GM12878 (cell line): ENCODE data around the gene IGLON5. TPM values are rescaled to one million over a fixed set of nuclear protein-coding genes. Genes with fewer than 3 reads are reported as not detected.

ENCODE experiments used
- ATAC-seq: fragments of 200-7000 bp; cut with Tn5 transposase; 3 replicates; pipeline ENCODE4 v1.9.1; 2020; ENCODE audit warnings: mild to moderate bottlenecking, moderate library complexity
- BruUV-seq: library from RNA; stranded (reverse); fragments of 400-500 nt; replicated peaks from 2 replicates; lab custom pipeline; 2021; lab: Mats Ljungman, UMichigan
- CTCF ChIA-PET: fragments of 300-600 bp; sonication (Branson Sonifier 250); formaldehyde crosslinking; extraction: SDS; loops from one replicate; lab custom pipeline; 2021; ENCODE audit warnings: inconsistent platforms; lab: Yijun Ruan, JAX
- POLR2A ChIA-PET: fragments of 350-600 bp; formaldehyde crosslinking; extraction: SDS; loops from one replicate; lab custom pipeline; 2021; ENCODE audit warnings: inconsistent platforms; lab: Charles Lee
- RAD21 ChIA-PET: fragments of 300-600 bp; sonication (Branson Sonifier 250); formaldehyde crosslinking; loops from one replicate; lab custom pipeline; 2023; ENCODE audit warnings: antibody characterized with exemption; ENCODE audit not compliant: unreplicated experiment; lab: Charles Lee
- SMC1A ChIA-PET: fragments of 300-600 bp; sonication (Branson Sonifier 250); formaldehyde crosslinking; loops from one replicate; lab custom pipeline; 2023; ENCODE audit not compliant: unreplicated experiment, uncharacterized antibody; lab: Charles Lee
- DNase-seq: peaks from one replicate; pipeline ENCODE4 v3.0.0-alpha.2; 2011; ENCODE audit warnings: low read depth, low spot score
- FAIRE-seq: peaks from 3 replicates; lab custom pipeline; 2011; peaks lifted over from hg19 to GRCh38; lab: Jason Lieb, UNC
- H2AFZ ChIP-seq: 2 replicates; pipeline ENCODE4 v1.6.0; 2011; ENCODE audit warnings: low read depth, low read length, control low read depth; ENCODE audit not compliant: control insufficient read depth
- H3K27ac ChIP-seq: 2 replicates; pipeline ENCODE4 v1.5.1; 2011; ENCODE audit warnings: control low read depth; ENCODE audit not compliant: control insufficient read depth, insufficient read depth
- H3K27me3 ChIP-seq, 2 experiments: replicated peaks in 1 of 2; 2 replicates each; pipeline versions ENCODE4 v1.6.0 to v1.6.1; 2011; ENCODE audit warnings: low read length in 1 of 2; ENCODE audit not compliant: control insufficient read depth in 2 of 2, insufficient read depth in 2 of 2
- H3K36me3 ChIP-seq, 2 experiments: 2 replicates each; pipeline ENCODE4 v1.5.1; 2011; ENCODE audit warnings: low read length in 1 of 2; ENCODE audit not compliant: control insufficient read depth in 2 of 2, insufficient read depth in 2 of 2
- H3K4me1 ChIP-seq: 2 replicates; pipeline ENCODE4 v1.6.1; 2011; ENCODE audit warnings: mild to moderate bottlenecking, low read length, moderate library complexity, mixed read lengths; ENCODE audit not compliant: control insufficient read depth, insufficient read depth
- H3K4me2 ChIP-seq: 2 replicates; pipeline ENCODE4 v1.6.0; 2011; ENCODE audit warnings: control low read depth; ENCODE audit not compliant: control insufficient read depth, insufficient read depth
- H3K4me3 ChIP-seq: fragments of 200-600 bp; sonication (generic); 2 replicates; pipeline ENCODE4 v1.5.1; 2016
- H3K79me2 ChIP-seq: 2 replicates; pipeline ENCODE4 v1.6.0; 2011; ENCODE audit warnings: low read length; ENCODE audit not compliant: control insufficient read depth, insufficient read depth
- H3K9ac ChIP-seq: 2 replicates; pipeline ENCODE4 v1.8.0; 2011; ENCODE audit warnings: low read length, control low read depth, mixed read lengths; ENCODE audit not compliant: control insufficient read depth, insufficient read depth
- H3K9me3 ChIP-seq: replicated peaks from 3 replicates; pipeline ENCODE4 v1.5.1; 2011; ENCODE audit warnings: mild to moderate bottlenecking, low read length; ENCODE audit not compliant: control insufficient read depth, insufficient read depth
- H4K20me1 ChIP-seq: 2 replicates; pipeline ENCODE4 v1.6.0; 2011; ENCODE audit not compliant: control insufficient read depth, insufficient read depth
- EGR1 ChIP-seq, 2 experiments: IDR thresholded peaks; 1 replicate in 1 of 2; 2 replicates in 1 of 2; pipeline ENCODE4 v1.6.1; 2011 to 2012; ENCODE audit warnings: low read depth in 2 of 2, low read length in 2 of 2, borderline replicate concordance in 1 of 2, mild to moderate bottlenecking in 1 of 2, moderate library complexity in 1 of 2
- EZH2 ChIP-seq: IDR thresholded peaks from 2 replicates; pipeline ENCODE4 v1.6.1; 2012; ENCODE audit warnings: low read depth, mild to moderate bottlenecking, control low read depth, inconsistent platforms, low read length, borderline replicate concordance; ENCODE audit not compliant: control insufficient read depth
- PAX5 ChIP-seq: IDR thresholded peaks from 2 replicates; pipeline ENCODE4 v1.6.1; 2011; ENCODE audit warnings: low read depth, low read length, borderline replicate concordance
- POU2F2 ChIP-seq: IDR thresholded peaks from 3 replicates; pipeline ENCODE4 v1.6.1; 2011; ENCODE audit warnings: low read depth, mild to moderate bottlenecking, low read length, borderline replicate concordance
- RBBP5 ChIP-seq: fragments of 200-600 bp; sonication (generic); conservative IDR thresholded peaks from 2 replicates; pipeline ENCODE4 v1.6.1; 2016
- ZNF274 ChIP-seq: IDR thresholded peaks from one replicate; pipeline ENCODE4 v1.8.0; 2011; ENCODE audit not compliant: insufficient read length, insufficient read depth
- WGBS: methylation state at CpG from one replicate; pipeline ENCODE4 v1.1.6; 2016; ENCODE audit warnings: low lambda C conversion rate; ENCODE audit not compliant: insufficient replicate concordance, insufficient coverage; ENCODE audit errors: missing lambda C conversion rate; 5-methylcytosine and 5-hydroxymethylcytosine counted together
- in situ Hi-C: fragments of 300-500 bp; cut with MboI; formaldehyde crosslinking; loops from 9 replicates; pipeline ENCODE4 v1.14.3; 2018; ENCODE audit warnings: mixed read lengths
- intact Hi-C: fragments of 100-400 bp; cut with micrococcal nuclease; formaldehyde crosslinking; loops from one replicate; pipeline ENCODE4 v1.14.2; 2022; ENCODE audit not compliant: unreplicated experiment
- polyA plus RNA-seq, 11 experiments: library from polyadenylated mRNA; depleted of rRNA in 4 of 11; unstranded in 6 of 11; stranded (reverse) in 5 of 11; fragments of >200 nt; fragmentation: Nextera tagmentation in 4 of 11; fragmentation: Illumina TruSeq in 1 of 11; extraction: Ambion mirVana in 4 of 11; extraction: Trizol in 1 of 11; gene quantifications; 1 replicate in 1 of 11; 2 replicates in 10 of 11; pipeline versions ENCODE4 v1.2.1 to v1.2.3, GENCODE V29; 2011 to 2016; ENCODE audit warnings: inconsistent platforms in 2 of 11, missing spikeins in 2 of 11, low read depth in 1 of 11
- total RNA-seq, 4 experiments: library from RNA; depleted of rRNA in 3 of 4; stranded (reverse); fragments of >200 nt in 3 of 4; fragmentation: Illumina TruSeq in 1 of 4; extraction: Trizol in 1 of 4; gene quantifications; 2 replicates each; pipeline versions ENCODE4 v1.2.1 to v1.2.3, GENCODE V29; 2013 to 2021
- TF ChIP-seq, protein P1 (sequence below): fragments of 450-650 bp; IDR thresholded peaks from 2 replicates; pipeline ENCODE4 v1.6.1; 2016; ENCODE audit warnings: mild to moderate bottlenecking

IGLON5 gene
- total and polyA plus RNA-seq, 10 of the 15 experiments (the other 5 are each of a cell fraction or from before 2014, with no cell fraction given) = not detected

DNA sequence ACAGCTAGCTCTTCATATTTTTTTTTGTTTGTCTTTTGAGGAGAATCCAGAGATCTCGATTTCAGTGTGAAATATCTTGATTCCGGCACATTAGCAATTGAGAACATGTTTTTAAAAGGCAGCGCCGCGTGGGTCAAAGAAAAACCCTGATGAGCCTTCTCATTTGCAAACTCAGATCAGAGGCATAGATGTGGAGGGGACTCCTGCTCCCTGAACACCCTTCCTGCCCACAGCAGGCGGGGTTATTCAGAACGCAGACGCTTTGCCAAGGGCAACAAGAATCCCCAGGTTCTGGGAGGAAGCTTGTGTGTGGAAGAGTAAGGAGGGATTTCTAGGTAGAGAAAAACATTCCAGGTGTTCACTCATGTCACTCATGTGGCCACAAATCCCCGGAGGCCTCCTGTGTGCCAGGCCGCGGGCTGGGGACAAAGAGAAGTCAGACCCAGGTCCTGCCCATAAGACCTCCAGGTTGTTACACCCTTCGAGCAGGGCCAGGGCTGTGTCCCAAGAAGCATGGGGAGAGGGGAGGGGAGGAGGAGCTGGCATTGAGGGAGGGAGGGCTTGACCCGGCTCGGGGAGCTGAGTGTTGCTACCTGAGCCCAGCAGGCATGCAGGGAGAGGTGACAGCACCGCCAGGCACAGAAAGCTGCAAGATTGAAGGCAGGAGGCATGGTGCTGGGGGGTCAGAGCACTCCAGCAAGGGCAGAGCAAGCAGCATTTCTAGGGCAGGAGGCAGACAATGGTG lies 15.9 kb upstream of the IGLON5 start:
- Histone ChIP-seq H3K9me3 (no peaks in the 10 kb centered on the region), H3K79me2 (no peaks in the 10 kb centered on the region), H3K27ac (no peak overlapping the region), H3K4me1 (no peaks in the 10 kb centered on the region), H3K4me3 (no peak overlapping the region), H3K4me2 (no peak overlapping the region), H2AFZ (no peak overlapping the region), H3K9ac (no peak overlapping the region), H3K36me3 (no peaks in the 10 kb centered on the region), H4K20me1 (no peaks in the 10 kb centered on the region), H3K27me3 (peaks cover 0 to 2% of the 10 kb centered on the region in 2 experiments; a peak in 1 of 4 replicates)
- TF ChIP-seq POU2F2 (no peak), EGR1 (IDR thresholded peaks at IDR 0.05; ENCODE audit: borderline replicate concordance in 1 of 2, low read depth in 2 of 2, low read length in 2 of 2) (no peak), RBBP5 (no peak), ZNF274 (no peak), PAX5 (no peak), EZH2 (no peak)
- TF ChIP-seq, protein P1, sequence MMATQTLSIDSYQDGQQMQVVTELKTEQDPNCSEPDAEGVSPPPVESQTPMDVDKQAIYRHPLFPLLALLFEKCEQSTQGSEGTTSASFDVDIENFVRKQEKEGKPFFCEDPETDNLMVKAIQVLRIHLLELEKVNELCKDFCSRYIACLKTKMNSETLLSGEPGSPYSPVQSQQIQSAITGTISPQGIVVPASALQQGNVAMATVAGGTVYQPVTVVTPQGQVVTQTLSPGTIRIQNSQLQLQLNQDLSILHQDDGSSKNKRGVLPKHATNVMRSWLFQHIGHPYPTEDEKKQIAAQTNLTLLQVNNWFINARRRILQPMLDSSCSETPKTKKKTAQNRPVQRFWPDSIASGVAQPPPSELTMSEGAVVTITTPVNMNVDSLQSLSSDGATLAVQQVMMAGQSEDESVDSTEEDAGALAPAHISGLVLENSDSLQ = no peak
- ATAC-seq = no peak
- intact Hi-C loops (no loop called here), in situ Hi-C loops (no loop called here)
- no TSS peak for BruUV-seq
- SMC1A ChIA-PET = no interaction called here
- no peak for DNase-seq
- RAD21 ChIA-PET = no interaction called here
- no peak for FAIRE-seq
- 17% methylated on average over 15 of the region's 15 CpGs for WGBS
- CTCF ChIA-PET = interaction anchor here (0.8 kb wide), 1 partner anchor 152 kb away, joined by 4 read pairs; no protein-coding TSS in a partner anchor
- POLR2A ChIA-PET = no interaction called here
